HG02885 (cell line): ENCODE data around the gene ZBED5.

Experiments used
- ATAC-seq: cut with Tn5 transposase; IDR thresholded peaks from one replicate; pipeline ENCODE4 v1.9.1; 2021; ENCODE audit warnings: mild to moderate bottlenecking; ENCODE audit not compliant: unreplicated experiment, poor library complexity

ZBED5 gene

GRCh38 chr11:10881892-10882291 lies 24.0 kb upstream of the ZBED5 start:
- no peak for ATAC-seq

GRCh38 chr11:10878408-10879214 lies 20.8 kb upstream of the ZBED5 start:
- no peak for ATAC-seq

- ATAC-seq, result no peak
Measured at GRCh38 chr11:10876158-10876557, 18.3 kb upstream of the ZBED5 start.

GRCh38 chr11:10875430-10876021 lies 17.7 kb upstream of the ZBED5 start:
- ATAC-seq, result no peak

- ATAC-seq, result no peak
Measured at GRCh38 chr11:10872097-10872496, 14.2 kb upstream of the ZBED5 start.

GRCh38 chr11:10868352-10868751 lies 10.5 kb upstream of the ZBED5 start:
- ATAC-seq, result no peak

- no peak for ATAC-seq
Measured at GRCh38 chr11:10866893-10867331, 9.1 kb upstream of the ZBED5 start.

GRCh38 chr11:10865837-10866270 lies 8.0 kb upstream of the ZBED5 start:
- ATAC-seq, result no peak

GRCh38 chr11:10864688-10865087 lies 6.8 kb upstream of the ZBED5 start:
- no peak for ATAC-seq

- no peak for ATAC-seq
Measured at GRCh38 chr11:10862446-10862845, 4.6 kb upstream of the ZBED5 start.

- no peak for ATAC-seq
Measured at GRCh38 chr11:10861799-10862198, 3.9 kb upstream of the ZBED5 start.

- ATAC-seq, result no peak
Measured at GRCh38 chr11:10861047-10861446, 3.2 kb upstream of the ZBED5 start.

- peak; percentile 22 for ATAC-seq
Measured at GRCh38 chr11:10858439-10859325, 829 bp upstream of the ZBED5 start.

GRCh38 chr11:10857459-10857708 lies 469 bp downstream of the ZBED5 start:
- peak; percentile 24 for ATAC-seq

GRCh38 chr11:10856689-10857458 lies 979 bp downstream of the ZBED5 start:
- peak; percentile 3 for ATAC-seq

- ATAC-seq, result no peak
Measured at GRCh38 chr11:10855295-10855694, 2.6 kb downstream of the ZBED5 start.

GRCh38 chr11:10847960-10848860 lies 9.6 kb downstream of the ZBED5 start:
- no peak for ATAC-seq

- no peak for ATAC-seq
Measured at GRCh38 chr11:10846660-10847059, 11.2 kb downstream of the ZBED5 start.

GRCh38 chr11:10845589-10845988 lies 12.3 kb downstream of the ZBED5 start:
- no peak for ATAC-seq
